ENCODE results near the gene DENND1C. TPM values are rescaled to one million over a fixed set of nuclear protein-coding genes. Genes with fewer than 3 reads are reported as not detected.

The DENND1C gene
- total RNA-seq, 1 experiment from 2014 or later: 0.11 TPM

- H3K27me3 ChIP-seq (replicated peaks; ENCODE audit: insufficient read depth, low read depth, low read length, poor library complexity): no peaks in the 10 kb centered on the region
- no peaks in the 10 kb centered on the region for H3K9me3 ChIP-seq (ENCODE audit: low read depth, low read length, poor library complexity, severe bottlenecking)
- no peaks in the 10 kb centered on the region for H3K4me1 ChIP-seq (ENCODE audit: insufficient read depth, low read length, poor library complexity, severe bottlenecking)
- no peak for DNase-seq (ENCODE audit: low spot score)
- no peak for TF ChIP-seq EZH2 (IDR thresholded peaks at IDR 0.05; ENCODE audit: borderline replicate concordance, low read depth, low read length, poor library complexity, severe bottlenecking)
- TF ChIP-seq, protein P1, sequence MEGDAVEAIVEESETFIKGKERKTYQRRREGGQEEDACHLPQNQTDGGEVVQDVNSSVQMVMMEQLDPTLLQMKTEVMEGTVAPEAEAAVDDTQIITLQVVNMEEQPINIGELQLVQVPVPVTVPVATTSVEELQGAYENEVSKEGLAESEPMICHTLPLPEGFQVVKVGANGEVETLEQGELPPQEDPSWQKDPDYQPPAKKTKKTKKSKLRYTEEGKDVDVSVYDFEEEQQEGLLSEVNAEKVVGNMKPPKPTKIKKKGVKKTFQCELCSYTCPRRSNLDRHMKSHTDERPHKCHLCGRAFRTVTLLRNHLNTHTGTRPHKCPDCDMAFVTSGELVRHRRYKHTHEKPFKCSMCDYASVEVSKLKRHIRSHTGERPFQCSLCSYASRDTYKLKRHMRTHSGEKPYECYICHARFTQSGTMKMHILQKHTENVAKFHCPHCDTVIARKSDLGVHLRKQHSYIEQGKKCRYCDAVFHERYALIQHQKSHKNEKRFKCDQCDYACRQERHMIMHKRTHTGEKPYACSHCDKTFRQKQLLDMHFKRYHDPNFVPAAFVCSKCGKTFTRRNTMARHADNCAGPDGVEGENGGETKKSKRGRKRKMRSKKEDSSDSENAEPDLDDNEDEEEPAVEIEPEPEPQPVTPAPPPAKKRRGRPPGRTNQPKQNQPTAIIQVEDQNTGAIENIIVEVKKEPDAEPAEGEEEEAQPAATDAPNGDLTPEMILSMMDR (conservative IDR thresholded peaks at IDR 0.05; ENCODE audit: low read depth, low read length): no peak
- H3K4me3 ChIP-seq (ENCODE audit: low read depth, low read length, poor library complexity, severe bottlenecking): no peak overlapping the region
- no peaks in the 10 kb centered on the region for H3K36me3 ChIP-seq (ENCODE audit: insufficient read depth, low read length, poor library complexity, severe bottlenecking)
- intact Hi-C loops (cut with micrococcal nuclease; ENCODE audit: unreplicated experiment): no loop called here
- H3K27ac ChIP-seq (ENCODE audit: low read depth, low read length, poor library complexity, severe bottlenecking): no peak overlapping the region
- CTCF ChIA-PET: no interaction called here
- no TSS peak for BruUV-seq (replicated peaks)
- POLR2A ChIA-PET (ENCODE audit: low non-redundant PET): no interaction called here
These were observed 39.4 kb downstream of the DENND1C start for GRCh38 chr19:6442087-6442688.

GRCh38 chr19:6440905-6441304 is 40.7 kb downstream of the DENND1C start:
- Histone ChIP-seq H3K9me3 (ENCODE audit: low read depth, low read length, poor library complexity, severe bottlenecking) (no peaks in the 10 kb centered on the region), H3K4me3 (ENCODE audit: low read depth, low read length, poor library complexity, severe bottlenecking) (no peak overlapping the region), H3K36me3 (ENCODE audit: insufficient read depth, low read length, poor library complexity, severe bottlenecking) (no peaks in the 10 kb centered on the region), H3K27ac (ENCODE audit: low read depth, low read length, poor library complexity, severe bottlenecking) (no peak overlapping the region), H3K27me3 (replicated peaks; ENCODE audit: insufficient read depth, low read depth, low read length, poor library complexity) (no peaks in the 10 kb centered on the region), H3K4me1 (ENCODE audit: insufficient read depth, low read length, poor library complexity, severe bottlenecking) (no peaks in the 10 kb centered on the region)
- no TSS peak for BruUV-seq (replicated peaks)
- intact Hi-C loops (cut with micrococcal nuclease; ENCODE audit: unreplicated experiment): no loop called here
- CTCF ChIA-PET: no interaction called here
- no peak for DNase-seq (ENCODE audit: low spot score)
- TF ChIP-seq, protein P1 (conservative IDR thresholded peaks at IDR 0.05; ENCODE audit: low read depth, low read length): no peak
- TF ChIP-seq EZH2 (IDR thresholded peaks at IDR 0.05; ENCODE audit: borderline replicate concordance, low read depth, low read length, poor library complexity, severe bottlenecking): no peak
- POLR2A ChIA-PET (ENCODE audit: low non-redundant PET): no interaction called here

- BruUV-seq (replicated peaks): no TSS peak
- Histone ChIP-seq H3K4me3 (ENCODE audit: low read depth, low read length, poor library complexity, severe bottlenecking) (no peak overlapping the region), H3K4me1 (ENCODE audit: insufficient read depth, low read length, poor library complexity, severe bottlenecking) (no peaks in the 10 kb centered on the region), H3K27me3 (replicated peaks; ENCODE audit: insufficient read depth, low read depth, low read length, poor library complexity) (no peaks in the 10 kb centered on the region), H3K27ac (ENCODE audit: low read depth, low read length, poor library complexity, severe bottlenecking) (no peak overlapping the region), H3K36me3 (ENCODE audit: insufficient read depth, low read length, poor library complexity, severe bottlenecking) (no peaks in the 10 kb centered on the region), H3K9me3 (ENCODE audit: low read depth, low read length, poor library complexity, severe bottlenecking) (no peaks in the 10 kb centered on the region)
- ChIA-PET POLR2A (ENCODE audit: low non-redundant PET) (no interaction called here), CTCF (no interaction called here)
- no peak for DNase-seq (ENCODE audit: low spot score)
- intact Hi-C loops (cut with micrococcal nuclease; ENCODE audit: unreplicated experiment): no loop called here
- no peak for TF ChIP-seq EZH2 (IDR thresholded peaks at IDR 0.05; ENCODE audit: borderline replicate concordance, low read depth, low read length, poor library complexity, severe bottlenecking)
- TF ChIP-seq, protein P1 (conservative IDR thresholded peaks at IDR 0.05; ENCODE audit: low read depth, low read length): no peak
These were observed 41.8 kb downstream of the DENND1C start for GRCh38 chr19:6439743-6440142.
